Amygdala (tissue), 56 donors: ENCODE measurements around the gene TRIM23.
A peak's percentile ranks its signal among the peaks of the same experiment; 100 is the strongest.

Experiments
- DNase-seq, 56 donors: peaks; one replicate each; lab custom pipeline; 2025; lab: John Stamatoyannopoulos, UW

The TRIM23 gene

DNA sequence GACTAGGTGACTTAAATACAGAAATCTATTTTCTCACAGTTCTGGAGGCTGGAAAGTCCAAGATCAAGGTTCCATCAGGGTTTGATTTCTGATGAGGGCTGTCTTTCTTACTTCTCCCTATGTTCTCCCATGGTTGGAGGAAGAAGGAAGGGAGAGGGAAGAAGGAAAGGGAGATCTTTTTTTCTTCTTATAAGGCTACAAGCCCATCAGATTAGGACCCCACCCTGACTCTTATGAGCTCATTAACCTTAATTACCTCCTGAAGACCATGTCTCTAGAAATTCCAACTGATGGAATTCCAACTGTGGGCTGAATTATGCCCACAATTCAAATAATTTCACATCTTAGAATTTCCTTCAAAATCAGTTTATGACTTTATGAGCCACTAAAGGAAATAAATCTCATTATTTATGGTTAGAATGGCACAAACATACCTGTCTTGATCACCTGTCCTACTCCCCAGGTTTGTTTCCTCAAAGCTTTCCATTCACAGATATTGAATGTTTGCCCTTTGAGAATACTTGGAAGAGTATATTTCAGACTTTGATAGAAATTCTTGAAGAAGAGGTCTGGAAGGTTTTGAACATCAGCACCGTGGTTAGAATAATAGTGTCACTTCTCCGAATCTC is 53.4 kb downstream of the TRIM23 start:
- no peak for DNase-seq

DNA sequence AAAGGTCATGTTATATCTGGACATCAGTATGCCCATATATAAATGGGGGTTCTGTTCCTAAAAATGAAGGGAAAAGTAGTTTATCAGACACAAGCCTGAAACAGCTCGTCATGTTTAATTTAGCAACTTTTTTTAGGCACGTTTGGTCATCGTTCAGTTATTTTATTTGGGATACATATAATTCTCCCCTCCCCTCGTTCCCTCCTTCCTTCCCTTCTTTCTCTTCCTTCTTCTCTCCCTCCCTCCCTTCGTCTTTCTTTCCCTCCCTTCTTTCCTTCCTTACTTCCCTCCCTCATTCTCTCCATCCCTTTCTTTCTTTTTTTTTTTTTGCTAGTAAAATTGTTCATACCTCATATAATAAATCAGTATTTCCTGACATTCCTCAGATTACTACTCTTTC is 57.6 kb downstream of the TRIM23 start:
- DNase-seq: no peak

DNA sequence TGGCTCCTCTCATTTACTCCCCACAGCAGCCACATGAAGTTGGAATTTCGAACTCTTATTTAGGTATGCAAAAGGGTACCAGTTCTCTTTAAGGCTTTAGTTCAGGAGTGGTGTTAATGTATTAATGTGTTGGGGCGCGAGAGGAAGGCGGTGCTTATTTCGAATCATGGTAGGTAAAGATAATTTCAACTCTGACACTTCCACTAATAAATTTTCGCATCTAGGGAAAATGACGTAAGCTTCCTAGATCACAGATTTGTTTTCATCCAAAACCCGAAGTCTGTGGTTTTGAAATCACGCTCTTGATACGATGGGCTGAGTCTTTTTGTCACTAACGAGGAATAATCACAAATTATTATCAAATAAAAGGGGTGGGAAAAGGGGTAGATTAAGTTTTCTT is 60.4 kb downstream of the TRIM23 start:
- DNase-seq: no peak

DNA sequence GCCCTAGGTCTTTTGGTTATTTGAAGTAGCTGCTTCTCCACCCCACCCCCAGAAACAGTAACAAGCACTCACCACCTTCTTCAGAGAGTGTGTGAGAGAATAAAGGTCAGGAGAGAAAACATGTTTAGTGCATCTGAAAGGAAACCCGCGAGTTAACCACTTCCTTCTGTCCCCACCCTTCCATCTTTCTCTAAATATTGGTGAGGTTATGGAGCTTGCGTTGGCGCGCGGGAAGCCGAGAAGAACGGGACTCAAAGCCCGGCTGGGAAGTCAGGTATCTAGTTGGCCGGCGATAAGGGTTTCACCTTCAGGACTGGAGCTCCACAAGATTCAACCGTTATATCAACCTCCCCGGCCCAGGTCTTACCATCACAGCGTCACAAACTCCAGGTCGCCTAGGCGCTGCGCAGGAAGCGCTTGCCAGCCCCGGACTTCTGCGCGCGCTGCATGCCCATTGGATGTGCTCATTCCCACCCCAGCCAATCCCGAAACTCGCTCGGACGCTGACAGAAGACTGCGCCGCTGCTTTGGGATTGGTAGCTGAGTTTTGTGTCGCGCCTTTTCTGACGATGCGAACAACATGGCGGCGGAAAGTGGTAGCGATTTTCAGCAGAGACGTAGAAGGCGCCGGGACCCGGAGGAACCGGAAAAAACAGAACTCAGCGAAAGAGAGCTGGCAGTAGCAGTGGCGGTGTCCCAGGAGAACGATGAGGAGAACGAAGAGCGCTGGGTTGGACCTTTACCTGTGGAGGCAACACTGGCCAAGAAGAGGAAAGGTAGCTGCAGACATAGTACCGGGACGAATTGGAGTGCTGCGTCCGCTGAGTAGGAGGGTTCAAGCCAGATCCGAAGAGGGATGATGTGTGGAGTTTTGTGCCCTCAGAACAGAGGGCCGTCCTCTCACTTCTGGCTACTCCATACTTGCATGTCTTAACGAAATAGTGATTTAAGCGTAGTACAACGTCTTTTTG is 61.1 kb downstream of the TRIM23 start, which contains the start of the genes CENPK and PPWD1:
Gene CENPK, minus strand, starts transcription at position 438 of the 971 bp plus-strand sequence. CDS start 8,261 bp downstream, outside the sequence.
Gene PPWD1, plus strand, starts transcription at position 566 of the 971 bp plus-strand sequence. Its CDS starts 15 bp downstream, at position 581.
- peak; percentile 58 to 97 (median 90) for DNase-seq

DNA sequence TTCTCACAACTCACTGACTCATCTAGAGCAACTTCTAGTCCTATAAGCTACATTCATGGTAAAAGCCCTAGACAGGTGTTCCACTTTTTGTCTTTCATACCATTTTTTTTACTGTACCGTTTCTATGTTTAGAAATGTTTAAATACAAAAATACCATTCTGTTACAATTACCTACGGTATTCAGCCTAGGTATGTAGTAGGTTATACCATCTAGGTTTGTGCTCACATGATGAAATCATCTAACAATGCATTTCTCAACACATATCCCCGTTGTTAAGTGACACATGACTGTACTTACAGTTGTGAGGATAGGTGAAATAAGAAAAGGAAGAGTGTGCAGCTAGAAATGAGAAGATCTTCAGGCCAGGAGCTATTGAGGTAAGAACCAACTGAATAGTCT is 67.4 kb downstream of the TRIM23 start:
- DNase-seq: no peak

DNA sequence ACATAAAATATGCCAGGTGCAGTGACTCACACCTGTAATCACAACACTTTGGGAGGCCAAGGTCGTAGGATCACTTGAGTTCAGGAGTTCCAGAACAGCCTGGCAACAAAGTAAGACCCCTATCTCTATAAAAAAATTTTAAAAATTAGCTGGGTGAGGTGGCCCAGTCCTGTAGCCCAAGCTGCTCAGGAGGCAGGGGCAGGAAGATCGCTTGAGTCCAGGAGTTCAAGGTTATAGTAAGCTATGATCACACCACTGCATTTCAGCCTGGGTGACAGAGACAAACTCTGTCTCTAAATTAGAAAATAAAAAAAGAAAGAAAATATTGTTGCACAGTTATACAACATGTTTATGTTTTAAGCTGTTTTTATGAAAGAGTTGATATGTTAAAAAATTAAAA is 68.0 kb downstream of the TRIM23 start:
- no peak for DNase-seq

DNA sequence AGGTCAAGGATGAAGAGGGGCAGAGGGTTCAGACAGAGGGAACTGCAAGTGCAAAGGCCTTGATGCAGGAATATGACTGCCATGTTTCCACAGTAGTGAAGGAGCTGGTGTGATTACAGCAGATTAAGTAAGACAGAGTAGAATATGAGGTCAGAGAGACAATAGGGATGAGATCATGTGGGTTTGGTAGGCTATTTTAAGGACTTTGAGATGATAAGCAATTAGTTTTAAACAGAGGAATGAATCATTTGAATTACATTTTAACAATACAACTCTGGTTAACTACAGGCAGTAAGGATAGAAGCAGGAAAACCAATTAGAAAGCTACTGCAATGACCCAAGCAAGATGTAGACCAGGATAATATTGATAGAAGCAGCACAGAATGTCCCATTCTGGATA is 68.8 kb downstream of the TRIM23 start:
- DNase-seq: no peak

DNA sequence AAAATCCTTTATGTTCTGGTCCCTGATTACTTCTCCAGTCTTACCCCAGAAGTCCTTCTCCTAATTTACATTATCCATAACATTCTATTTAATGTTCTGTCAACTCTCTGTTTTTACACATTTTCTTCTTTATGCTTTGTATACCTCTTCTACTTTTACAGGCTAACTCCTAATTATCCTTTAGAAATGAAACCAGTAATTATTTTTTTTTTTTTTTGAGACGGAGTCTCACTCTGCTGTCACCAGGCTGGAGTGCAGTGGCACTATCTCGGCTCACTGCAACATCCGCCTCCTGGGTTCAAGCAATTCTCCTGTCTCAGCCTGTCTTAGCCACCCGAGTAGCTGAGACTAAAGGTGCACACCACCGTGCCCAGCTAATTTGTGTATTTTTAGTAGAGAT is 70.2 kb downstream of the TRIM23 start:
- DNase-seq: no peak

DNA sequence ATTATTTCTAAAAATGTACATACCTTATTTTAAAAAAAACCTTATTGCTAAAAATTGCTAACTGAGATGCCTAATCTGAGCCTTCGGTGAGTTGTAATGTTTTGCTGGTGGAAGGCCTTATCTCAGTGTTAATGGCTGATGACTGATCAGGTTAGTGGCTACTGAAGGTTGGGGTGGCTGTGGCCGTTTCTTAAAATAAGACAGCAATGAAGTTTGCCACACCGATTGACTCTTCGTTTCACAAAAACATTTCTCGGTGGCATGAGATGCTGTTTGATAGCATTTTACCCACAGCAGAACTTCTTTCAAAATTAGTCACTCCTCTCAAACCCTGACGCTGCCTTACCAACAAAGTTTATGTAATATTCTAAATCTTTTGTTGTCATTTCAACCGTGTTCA is 75.9 kb downstream of the TRIM23 start:
- no peak for DNase-seq

DNA sequence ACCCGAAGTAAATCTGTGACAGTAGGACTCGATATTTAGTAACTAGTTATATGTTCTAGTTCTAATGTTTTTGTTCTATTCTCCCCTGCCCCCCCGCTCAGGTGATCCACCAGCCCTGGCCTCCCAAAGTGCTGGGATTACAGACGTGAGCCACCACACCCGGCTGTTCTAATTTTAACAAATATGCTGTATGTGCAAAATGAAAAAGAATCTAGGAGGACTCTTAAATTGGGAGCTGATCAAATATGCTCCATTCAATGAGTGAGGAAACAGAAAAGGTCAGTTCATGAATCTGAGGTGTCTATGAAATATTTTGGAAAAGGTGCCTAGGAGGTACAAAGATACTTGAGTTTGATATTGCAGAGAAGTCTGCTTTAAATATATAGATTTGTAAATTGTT is 78.0 kb downstream of the TRIM23 start:
- no peak for DNase-seq

DNA sequence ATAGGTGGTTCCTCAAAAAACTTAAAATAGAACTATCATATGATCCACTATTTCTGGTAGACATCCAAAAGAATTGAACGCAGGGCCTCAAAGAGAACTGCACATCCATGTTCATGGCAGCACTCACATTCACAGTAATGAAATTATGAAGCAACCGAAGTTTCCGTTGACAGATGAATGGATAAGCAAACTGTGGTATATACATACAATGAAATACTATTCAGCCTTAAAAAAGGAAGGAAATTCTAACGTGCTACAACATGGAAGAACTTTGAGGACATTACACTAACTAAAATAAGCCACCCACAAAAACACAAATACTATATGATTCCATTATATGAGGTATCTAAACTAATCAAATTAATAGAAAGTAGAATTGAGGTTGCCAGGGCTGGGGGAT is 79.7 kb downstream of the TRIM23 start:
- DNase-seq: no peak

DNA sequence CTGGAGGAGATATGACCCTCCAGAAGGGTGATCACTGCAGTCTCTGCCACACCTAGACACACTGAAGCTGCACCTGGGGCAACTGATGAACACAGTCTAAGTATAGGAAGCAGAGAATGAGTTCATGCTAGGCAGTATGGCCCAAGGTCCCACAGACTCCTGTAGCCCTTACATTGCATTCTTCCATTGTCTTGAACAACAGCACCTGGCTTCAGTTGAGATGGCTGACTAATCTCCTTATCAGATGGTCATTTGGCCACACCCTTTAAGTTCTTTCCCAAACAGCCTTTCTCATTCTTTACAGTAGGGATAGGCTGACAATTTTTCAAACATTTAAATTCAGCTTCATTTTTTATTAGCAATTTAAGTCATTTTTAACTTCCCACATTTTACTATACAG is 84.3 kb downstream of the TRIM23 start:
- no peak for DNase-seq
